ENCODE data around the gene MTREX. TPM values are rescaled to one million over a fixed set of nuclear protein-coding genes. Genes with fewer than 3 reads are reported as not detected.

MTREX gene
- total RNA-seq, 2 experiments from 2014 or later, result 62.7 to 125 TPM

- Histone ChIP-seq H2AFZ (ENCODE audit: low read length) (no peak overlapping the region), H3K36me3 (ENCODE audit: insufficient read depth, low read length) (no peaks in the 10 kb centered on the region), H3K4me3 (ENCODE audit: low read depth, low read length, poor library complexity, severe bottlenecking) (no peak overlapping the region), H3K4me2 (ENCODE audit: low read length) (no peak overlapping the region), H3K4me1 (ENCODE audit: insufficient read depth, low read length, poor library complexity, severe bottlenecking) (no peaks in the 10 kb centered on the region), H3K79me2 (ENCODE audit: insufficient read depth, low read depth, low read length) (no peaks in the 10 kb centered on the region), H3K9me3 (ENCODE audit: low read length) (no peaks in the 10 kb centered on the region), H4K20me1 (ENCODE audit: insufficient read depth, low read length) (no peaks in the 10 kb centered on the region), H3K9me2 (ENCODE audit: insufficient read depth, low read length) (no peaks in the 10 kb centered on the region), H3K27ac (ENCODE audit: low read depth, low read length, poor library complexity, severe bottlenecking) (no peak overlapping the region)
- intact Hi-C loops (cut with micrococcal nuclease; ENCODE audit: unreplicated experiment), result no loop called here
- DNase-seq (ENCODE audit: low spot score), result no peak
- ChIA-PET POLR2A (interaction anchor here (1.8 kb wide), 1 partner anchor 11 kb away, joined by 7 read pairs; no protein-coding TSS in a partner anchor), CTCF (ENCODE audit: unreplicated experiment) (no interaction called here)
- TF ChIP-seq EZH2phosphoT487 (IDR thresholded peaks at IDR 0.05; ENCODE audit: borderline replicate concordance, low read depth, low read length), result no peak
- no peak for TF ChIP-seq CTCF (conservative IDR thresholded peaks at IDR 0.05; ENCODE audit: low read length)
- BruUV-seq (replicated peaks), result no TSS peak
These were observed 131.2 kb downstream of the MTREX start for GRCh38 chr5:55438998-55439397.

- no peak for DNase-seq (ENCODE audit: low spot score)
- intact Hi-C loops (cut with micrococcal nuclease; ENCODE audit: unreplicated experiment), result loop anchor here (10.0 kb wide), 1 partner anchor 265 kb away; the partner anchor contains the start of gene CDC20B
- no peaks in the 10 kb centered on the region for H3K9me3 ChIP-seq (ENCODE audit: low read length)
- ChIA-PET POLR2A (interaction anchor here (1.8 kb wide), 1 partner anchor 12 kb away, joined by 7 read pairs; no protein-coding TSS in a partner anchor), CTCF (ENCODE audit: unreplicated experiment) (no interaction called here)
- no peak overlapping the region for H3K4me3 ChIP-seq (ENCODE audit: low read depth, low read length, poor library complexity, severe bottlenecking)
- no peak overlapping the region for H2AFZ ChIP-seq (ENCODE audit: low read length)
- TF ChIP-seq CTCF (conservative IDR thresholded peaks at IDR 0.05; ENCODE audit: low read length), result no peak
- no peak for TF ChIP-seq EZH2phosphoT487 (IDR thresholded peaks at IDR 0.05; ENCODE audit: borderline replicate concordance, low read depth, low read length)
- H3K4me1 ChIP-seq (ENCODE audit: insufficient read depth, low read length, poor library complexity, severe bottlenecking), result no peaks in the 10 kb centered on the region
- no peak overlapping the region for H3K4me2 ChIP-seq (ENCODE audit: low read length)
- no peaks in the 10 kb centered on the region for H3K79me2 ChIP-seq (ENCODE audit: insufficient read depth, low read depth, low read length)
- no peaks in the 10 kb centered on the region for H4K20me1 ChIP-seq (ENCODE audit: insufficient read depth, low read length)
- BruUV-seq (replicated peaks), result no TSS peak
- no peak overlapping the region for H3K27ac ChIP-seq (ENCODE audit: low read depth, low read length, poor library complexity, severe bottlenecking)
- H3K9me2 ChIP-seq (ENCODE audit: insufficient read depth, low read length), result no peaks in the 10 kb centered on the region
- no peaks in the 10 kb centered on the region for H3K36me3 ChIP-seq (ENCODE audit: insufficient read depth, low read length)
These were observed 132.4 kb downstream of the MTREX start for GRCh38 chr5:55440188-55440646.

- H3K4me2 ChIP-seq (ENCODE audit: low read length), result no peak overlapping the region
- H3K36me3 ChIP-seq (ENCODE audit: insufficient read depth, low read length), result no peaks in the 10 kb centered on the region
- no peaks in the 10 kb centered on the region for H3K79me2 ChIP-seq (ENCODE audit: insufficient read depth, low read depth, low read length)
- DNase-seq (ENCODE audit: low spot score), result no peak
- no peaks in the 10 kb centered on the region for H3K9me3 ChIP-seq (ENCODE audit: low read length)
- no peak overlapping the region for H3K4me3 ChIP-seq (ENCODE audit: low read depth, low read length, poor library complexity, severe bottlenecking)
- intact Hi-C loops (cut with micrococcal nuclease; ENCODE audit: unreplicated experiment), result loop anchor here (10.0 kb wide), 1 partner anchor 266 kb away; the partner anchor contains the start of gene CDC20B
- ChIA-PET CTCF (ENCODE audit: unreplicated experiment) (no interaction called here), POLR2A (interaction anchor here (0.6 kb wide), 1 partner anchor 1823 kb away, joined by 3 read pairs; no protein-coding TSS in a partner anchor)
- H3K4me1 ChIP-seq (ENCODE audit: insufficient read depth, low read length, poor library complexity, severe bottlenecking), result no peaks in the 10 kb centered on the region
- H3K9me2 ChIP-seq (ENCODE audit: insufficient read depth, low read length), result no peaks in the 10 kb centered on the region
- no peaks in the 10 kb centered on the region for H4K20me1 ChIP-seq (ENCODE audit: insufficient read depth, low read length)
- H3K27ac ChIP-seq (ENCODE audit: low read depth, low read length, poor library complexity, severe bottlenecking), result no peak overlapping the region
- no TSS peak for BruUV-seq (replicated peaks)
- TF ChIP-seq EZH2phosphoT487 (IDR thresholded peaks at IDR 0.05; ENCODE audit: borderline replicate concordance, low read depth, low read length) (no peak), CTCF (conservative IDR thresholded peaks at IDR 0.05; ENCODE audit: low read length) (no peak)
- H2AFZ ChIP-seq (ENCODE audit: low read length), result no peak overlapping the region
These were observed 133.4 kb downstream of the MTREX start for GRCh38 chr5:55441107-55441771.
